K562 (cell line): ENCODE results near the gene ACBD5. TPM values are rescaled to one million over a fixed set of nuclear protein-coding genes. Genes with fewer than 3 reads are reported as not detected.

Source experiments
- ARID1B ChIP-seq: fragments of 450-650 bp; IDR thresholded peaks from 2 replicates; pipeline ENCODE4 v1.6.1; 2016; ENCODE audit warnings: antibody characterized with exemption, mild to moderate bottlenecking, inconsistent platforms
- BDP1 ChIP-seq: IDR thresholded peaks from 3 replicates; pipeline ENCODE4 v1.6.1; 2011; ENCODE audit not compliant: insufficient read length, insufficient read depth
- BRF2 ChIP-seq: IDR thresholded peaks from 3 replicates; pipeline ENCODE4 v1.6.1; 2011; ENCODE audit warnings: borderline replicate concordance, mild to moderate bottlenecking; ENCODE audit not compliant: insufficient read length, insufficient read depth
- C11orf30 ChIP-seq: fragments of 450-650 bp; IDR thresholded peaks from 2 replicates; pipeline ENCODE4 v1.6.1; 2016; ENCODE audit warnings: low read depth, mild to moderate bottlenecking
- CSDE1 ChIP-seq, 2 experiments: fragments of 450-650 bp; IDR thresholded peaks; 2 replicates each; pipeline ENCODE4 v1.6.1; 2016; ENCODE audit warnings: mild to moderate bottlenecking in 1 of 2
- ETV6 ChIP-seq, 3 experiments: fragments of 150-350 bp in 1 of 3; sonication (generic) in 1 of 3; formaldehyde crosslinking in 1 of 3; IDR thresholded peaks; 2 replicates each; pipeline versions ENCODE4 v1.6.1 to v1.8.0; 2014 to 2022; ENCODE audit warnings: borderline replicate concordance in 2 of 3, low read depth in 2 of 3, antibody characterized with exemption in 1 of 3, low read length in 1 of 3, mild to moderate bottlenecking in 1 of 3, missing genetic modification reagents in 1 of 3
- FOXA3 ChIP-seq, 2 experiments: fragments of 450-650 bp in 1 of 2; sonication (generic) in 1 of 2; formaldehyde crosslinking; IDR thresholded peaks in 1 of 2; conservative IDR thresholded peaks in 1 of 2; 2 replicates each; pipeline versions ENCODE4 v1.4.0 to v1.8.0; 2020 to 2022; ENCODE audit warnings: mild to moderate bottlenecking in 2 of 2, missing genetic modification reagents in 1 of 2
- HDAC3 ChIP-seq: fragments of 450-650 bp; IDR thresholded peaks from 2 replicates; pipeline ENCODE4 v1.6.1; 2018; ENCODE audit warnings: borderline replicate concordance, mild to moderate bottlenecking, moderate library complexity; ENCODE audit not compliant: partially characterized antibody
- HMG20B ChIP-seq: fragments of 250-450 bp; sonication (Bioruptor Pico); IDR thresholded peaks from 2 replicates; pipeline ENCODE4 v1.5.0; 2021; ENCODE audit warnings: mild to moderate bottlenecking
- HSF4 ChIP-seq: fragments of 250-450 bp; sonication (Bioruptor Pico); IDR thresholded peaks from 2 replicates; pipeline ENCODE4 v2.1.2; 2022; ENCODE audit warnings: mild to moderate bottlenecking, moderate library complexity, borderline replicate concordance
- MAX ChIP-seq: sonication (generic); formaldehyde crosslinking; IDR thresholded peaks from 2 replicates; pipeline ENCODE4 v1.9.0; 2022; ENCODE audit warnings: mild to moderate bottlenecking, missing genetic modification reagents
- MIER1 ChIP-seq: fragments of 450-650 bp; IDR thresholded peaks from 2 replicates; pipeline ENCODE4 v1.6.1; 2016; ENCODE audit warnings: antibody characterized with exemption, mild to moderate bottlenecking, low read depth
- NR4A1 ChIP-seq, 2 experiments: fragments of 250-450 bp in 1 of 2; fragments of 450-650 bp in 1 of 2; sonication (Bioruptor Pico) in 1 of 2; IDR thresholded peaks; 2 replicates each; pipeline versions ENCODE4 v1.4.0 to v1.6.1; 2016 to 2020; ENCODE audit warnings: mild to moderate bottlenecking in 2 of 2, missing compliant biosample characterization in 1 of 2, missing genetic modification characterization in 1 of 2, moderate library complexity in 1 of 2
- PKNOX1 ChIP-seq: fragments of 450-650 bp; IDR thresholded peaks from 2 replicates; pipeline ENCODE4 v1.6.1; 2016
- PTBP1 ChIP-seq: fragments of 200-400 bp; formaldehyde crosslinking; IDR thresholded peaks from 2 replicates; pipeline ENCODE4 v1.6.1; 2017; ENCODE audit warnings: low read depth, low read length
- RNF2 ChIP-seq: sonication (generic); IDR thresholded peaks from 2 replicates; pipeline ENCODE4 v1.6.1; 2016
- SNAPC5 ChIP-seq: fragments of 250-450 bp; sonication (Bioruptor Pico); IDR thresholded peaks from 2 replicates; pipeline ENCODE4 v1.8.0; 2021; ENCODE audit warnings: moderate library complexity, mild to moderate bottlenecking, inconsistent platforms
- SNIP1 ChIP-seq: fragments of 450-650 bp; IDR thresholded peaks from 2 replicates; pipeline ENCODE4 v1.7.1; 2017; ENCODE audit warnings: low read depth, mild to moderate bottlenecking
- STAT5A ChIP-seq: IDR thresholded peaks from 2 replicates; pipeline ENCODE4 v1.6.1; 2012; ENCODE audit warnings: low read length, inconsistent platforms, borderline replicate concordance
- TCF3 ChIP-seq: sonication (generic); formaldehyde crosslinking; IDR thresholded peaks from 2 replicates; pipeline ENCODE4 v1.4.0; 2020; ENCODE audit warnings: mild to moderate bottlenecking, missing genetic modification reagents
- TRIM28 ChIP-seq: fragments of 450-650 bp; IDR thresholded peaks from 2 replicates; pipeline ENCODE4 v1.6.1; 2017
- ZBTB9 ChIP-seq: fragments of 450-650 bp; formaldehyde crosslinking; IDR thresholded peaks from 2 replicates; pipeline ENCODE4 v1.4.0; 2020; ENCODE audit warnings: mild to moderate bottlenecking, moderate library complexity
- ZC3H8 ChIP-seq: fragments of 450-650 bp; IDR thresholded peaks from 2 replicates; pipeline ENCODE4 v1.6.1; 2017
- ZNF217 ChIP-seq: sonication (generic); formaldehyde crosslinking; IDR thresholded peaks from 2 replicates; pipeline ENCODE4 v1.8.0; 2022; ENCODE audit warnings: mild to moderate bottlenecking, missing genetic modification reagents
- ZNF699 ChIP-seq: fragments of 250-450 bp; sonication (Bioruptor Pico); IDR thresholded peaks from 2 replicates; pipeline ENCODE4 v1.8.0; 2021; ENCODE audit warnings: mild to moderate bottlenecking, moderate library complexity; ENCODE audit not compliant: insufficient replicate concordance
- ZZZ3 ChIP-seq: fragments of 450-650 bp; IDR thresholded peaks from 2 replicates; pipeline ENCODE4 v1.6.1; 2016; ENCODE audit warnings: antibody characterized with exemption, mild to moderate bottlenecking, moderate library complexity
- polyA plus RNA-seq, 8 experiments: library from polyadenylated mRNA; depleted of rRNA in 4 of 8; stranded (reverse) in 5 of 8; unstranded in 3 of 8; fragments of >200 nt; fragmentation: Nextera tagmentation in 2 of 8; fragmentation: Illumina TruSeq in 1 of 8; extraction: Ambion mirVana in 2 of 8; extraction: Trizol in 1 of 8; gene quantifications; 2 replicates each; pipeline versions ENCODE4 v1.2.1 to v1.2.3, GENCODE V29; 2011 to 2014; ENCODE audit warnings: inconsistent platforms in 1 of 8, missing spikeins in 1 of 8
- total RNA-seq, 7 experiments: library from RNA; depleted of rRNA in 6 of 7; stranded (reverse); fragments of >200 nt in 6 of 7; fragmentation: Illumina TruSeq in 2 of 7; extraction: Trizol in 2 of 7; gene quantifications; 2 replicates each; pipeline versions ENCODE4 v1.2.1 to v1.2.3, GENCODE V29; 2011 to 2021; ENCODE audit warnings: low replicate concordance in 1 of 7

The ACBD5 gene
- total and polyA plus RNA-seq, 9 of the 15 experiments (the other 6 are each of a cell fraction or from before 2014, with no cell fraction given): 1.5 to 10.3 (median 7.8) TPM

- TF ChIP-seq ZNF217 (CRISPR knock-in tag): no peak
- TF ChIP-seq RNF2: peak; percentile 60
- TF ChIP-seq TRIM28: no peak
- TF ChIP-seq ZC3H8: no peak
- no peak for TF ChIP-seq MIER1
- no peak for TF ChIP-seq HDAC3
- no peak for TF ChIP-seq NR4A1 (CRISPR knock-in tag; IDR thresholded peaks at IDR 0.05)
- peak; percentile 95 for TF ChIP-seq NR4A1 (tag; IDR thresholded peaks at IDR 0.05)
- no peak for TF ChIP-seq BDP1
- TF ChIP-seq ZBTB9: no peak
- TF ChIP-seq ETV6 (IDR thresholded peaks at IDR 0.05; ENCODE audit: borderline replicate concordance in 1 of 2, low read depth in 2 of 2, low read length in 1 of 2): 0 out of 4 replicates have a peak, but pooled peaks have one; percentile 42 to 53
- no peak for TF ChIP-seq ETV6 (CRISPR knock-in tag; IDR thresholded peaks at IDR 0.05; ENCODE audit: borderline replicate concordance)
- peak; percentile 55 for TF ChIP-seq PKNOX1
- no peak for TF ChIP-seq ZNF699 (CRISPR knock-in tag)
- no peak; the same call in 1 of the 2 replicates for TF ChIP-seq TCF3
- no peak for TF ChIP-seq PTBP1
- TF ChIP-seq FOXA3 (CRISPR knock-in tag; conservative IDR thresholded peaks at IDR 0.05 in 1 of 2, IDR thresholded peaks at IDR 0.05 in 1 of 2): no peak
- no peak for TF ChIP-seq HSF4 (CRISPR knock-in tag)
- TF ChIP-seq ARID1B: no peak
- no peak for TF ChIP-seq MAX (CRISPR knock-in tag)
- no peak for TF ChIP-seq BRF2
- no peak for TF ChIP-seq ZZZ3
- TF ChIP-seq C11orf30: no peak
- no peak for TF ChIP-seq SNAPC5 (CRISPR knock-in tag)
- TF ChIP-seq CSDE1 (IDR thresholded peaks at IDR 0.05): no peak
- no peak for TF ChIP-seq STAT5A
- TF ChIP-seq HMG20B: no peak
- TF ChIP-seq SNIP1: no peak
Observed at GRCh38 chr10:27241652-27242472, 1.3 kb upstream of the ACBD5 start (continued).
